GM23338 (cell line): Measurements from ENCODE around the gene CCDC175. TPM values are rescaled to one million over a fixed set of nuclear protein-coding genes. Genes with fewer than 3 reads are reported as not detected.
A peak's percentile ranks its signal among the peaks of the same experiment; 100 is the strongest.

Experiments used
- ATAC-seq: fragments of 200-7000 bp; cut with Tn5 transposase; 3 replicates; pipeline ENCODE4 v1.9.1; 2020
- DNase-seq: peaks from one replicate; pipeline ENCODE4 v3.0.0-alpha.2; 2015; ENCODE audit warnings: low spot score
- H2AFZ ChIP-seq: fragments of 200-600 bp; sonication (generic); 2 replicates; pipeline ENCODE4 v1.8.0; 2016; ENCODE audit warnings: antibody characterized with exemption, mild to moderate bottlenecking, moderate library complexity
- H3F3A ChIP-seq: fragments of 200-600 bp; sonication (generic); replicated peaks from 2 replicates; pipeline ENCODE4 v1.8.0; 2017; ENCODE audit warnings: antibody characterized with exemption, mixed run types, low read depth
- H3K27ac ChIP-seq: fragments of 200-600 bp; sonication (generic); 2 replicates; pipeline ENCODE4 v1.6.1; 2016; ENCODE audit warnings: low read depth
- H3K27me3 ChIP-seq: fragments of 200-600 bp; sonication (generic); 2 replicates; pipeline ENCODE4 v1.8.0; 2016; ENCODE audit warnings: mild to moderate bottlenecking, mixed run types, moderate library complexity; ENCODE audit not compliant: insufficient read depth
- H3K36me3 ChIP-seq: fragments of 200-600 bp; sonication (generic); 2 replicates; pipeline ENCODE4 v1.8.0; 2016; ENCODE audit warnings: mild to moderate bottlenecking; ENCODE audit not compliant: insufficient read depth
- H3K4me1 ChIP-seq: fragments of 200-600 bp; sonication (generic); 2 replicates; pipeline ENCODE4 v1.8.0; 2016; ENCODE audit warnings: mild to moderate bottlenecking, moderate library complexity; ENCODE audit not compliant: insufficient read depth
- H3K4me2 ChIP-seq: fragments of 200-600 bp; sonication (generic); 2 replicates; pipeline ENCODE4 v1.7.1; 2017; ENCODE audit warnings: mixed run types
- H3K4me3 ChIP-seq: fragments of 200-600 bp; sonication (generic); 2 replicates; pipeline ENCODE4 v1.6.1; 2016; ENCODE audit warnings: mixed run types
- H3K79me2 ChIP-seq: fragments of 200-600 bp; sonication (generic); replicated peaks from 2 replicates; pipeline ENCODE4 v1.8.0; 2017; ENCODE audit warnings: mild to moderate bottlenecking; ENCODE audit not compliant: insufficient read depth
- H3K9me2 ChIP-seq: fragments of 200-600 bp; sonication (generic); 2 replicates; pipeline ENCODE4 v1.8.0; 2017; ENCODE audit not compliant: insufficient read depth
- H4K20me1 ChIP-seq: fragments of 200-600 bp; sonication (generic); replicated peaks from 2 replicates; pipeline ENCODE4 v1.8.0; 2017; ENCODE audit warnings: mild to moderate bottlenecking; ENCODE audit not compliant: insufficient read depth
- H3K27ac Mint-ChIP-seq: 2 replicates; pipeline ENCODE4 v1.8.0; 2020; ENCODE audit warnings: inconsistent platforms, mild to moderate bottlenecking, moderate library complexity, mixed read lengths
- H3K27me3 Mint-ChIP-seq: 3 replicates; pipeline ENCODE4 v1.8.0; 2022; ENCODE audit warnings: low read depth, mild to moderate bottlenecking, moderate library complexity, mixed read lengths, inconsistent platforms; ENCODE audit not compliant: insufficient read depth, poor library complexity
- H3K36me3 Mint-ChIP-seq: 3 replicates; pipeline ENCODE4 v1.8.0; 2021; ENCODE audit warnings: low read depth, mild to moderate bottlenecking, inconsistent platforms, moderate library complexity, mixed read lengths
- H3K4me1 Mint-ChIP-seq: 3 replicates; pipeline ENCODE4 v1.8.0; 2020; ENCODE audit warnings: mild to moderate bottlenecking, inconsistent platforms, mixed read lengths
- H3K4me3 Mint-ChIP-seq: 3 replicates; pipeline ENCODE4 v1.8.0; 2021; ENCODE audit warnings: moderate library complexity, mild to moderate bottlenecking, inconsistent platforms, mixed read lengths
- H3K9me3 Mint-ChIP-seq: 3 replicates; pipeline ENCODE4 v1.8.0; 2020; ENCODE audit warnings: moderate library complexity, mild to moderate bottlenecking, inconsistent platforms, mixed read lengths
- CREB1 ChIP-seq: fragments of 250-450 bp; sonication (Bioruptor Pico); IDR thresholded peaks from 2 replicates; pipeline ENCODE4 v1.5.0; 2020; ENCODE audit warnings: low read depth, mild to moderate bottlenecking, moderate library complexity
- EZH2phosphoT487 ChIP-seq: fragments of 200-600 bp; sonication (generic); IDR thresholded peaks from one replicate; pipeline ENCODE4 v1.8.1; 2018; ENCODE audit warnings: antibody characterized with exemption; ENCODE audit not compliant: unreplicated experiment
- ZNF462 ChIP-seq: fragments of 250-450 bp; sonication (Bioruptor Pico); IDR thresholded peaks from 2 replicates; pipeline ENCODE4 v1.5.0; 2020; ENCODE audit warnings: mild to moderate bottlenecking, moderate library complexity
- polyA plus RNA-seq: library from polyadenylated mRNA; unstranded; fragments of >200 nt; fragmentation: Nextera tagmentation; extraction: Ambion mirVana; gene quantifications from 2 replicates; pipeline ENCODE4 v1.2.1, GENCODE V29; 2016
- total RNA-seq: library from RNA; depleted of rRNA; stranded (reverse); fragments of >200 nt; shearing (Covaris generic); gene quantifications from 2 replicates; pipeline ENCODE4 v1.2.3, GENCODE V29; 2014
- TF ChIP-seq, protein P1 (sequence below), 2 experiments: fragments of 200-600 bp in 1 of 2; sonication (generic) in 1 of 2; conservative IDR thresholded peaks; 2 replicates each; pipeline versions ENCODE4 v1.5.1 to v1.6.1; 2016 to 2017; ENCODE audit warnings: antibody characterized with exemption in 2 of 2, low read depth in 2 of 2, mild to moderate bottlenecking in 2 of 2, moderate library complexity in 1 of 2

The CCDC175 gene
- total and polyA plus RNA-seq, 2 experiments from 2014 or later, result 0.50 TPM; not detected in 1

DNA sequence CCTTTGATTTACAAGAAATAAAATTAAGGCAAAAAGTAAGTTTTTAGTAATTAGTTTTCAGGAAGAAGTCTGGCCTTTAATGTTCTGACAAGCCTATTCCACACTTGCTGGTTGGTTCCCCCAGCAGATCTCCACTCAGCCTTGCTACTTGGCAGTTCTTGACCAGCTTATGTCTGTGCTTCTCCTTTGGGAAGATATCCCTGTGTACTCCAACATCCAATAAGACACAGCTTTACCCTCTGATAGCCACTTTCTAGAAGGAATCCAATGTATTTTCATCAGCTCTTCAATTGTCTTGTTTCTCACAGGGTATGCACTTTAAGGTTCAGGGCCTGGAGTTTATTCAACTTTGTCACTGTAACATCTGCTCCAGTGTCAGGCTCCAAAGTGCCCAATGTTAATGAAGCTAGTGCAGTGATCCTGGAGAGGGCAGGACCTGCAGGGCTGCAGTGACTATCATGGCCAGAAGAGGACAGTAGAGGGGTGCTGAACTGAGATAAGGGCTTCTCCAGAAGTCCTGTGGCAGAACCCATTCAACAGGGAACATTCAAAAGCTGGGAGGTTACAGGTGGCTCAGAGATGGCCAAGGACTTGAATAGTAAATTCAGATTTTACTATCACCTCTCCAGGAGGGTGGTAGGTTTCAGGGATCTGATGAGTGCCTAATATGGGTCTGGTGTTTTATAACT, 69.4 kb downstream of the CCDC175 start:
- peaks cover 5% of the 10 kb centered on the region; the same call in 1 of the 2 replicates for H3K36me3 ChIP-seq
- no peaks in the 10 kb centered on the region for H3K4me1 ChIP-seq
- no peaks in the 10 kb centered on the region for H3F3A ChIP-seq
- DNase-seq (peak; percentile 90), ATAC-seq (peak; percentile 97)
- H3K27me3 ChIP-seq, result no peaks in the 10 kb centered on the region
- H3K79me2 ChIP-seq, result no peaks in the 10 kb centered on the region
- no peaks in the 10 kb centered on the region for H4K20me1 ChIP-seq
- TF ChIP-seq CREB1 (CRISPR knock-in tag), result no peak
- TF ChIP-seq ZNF462, result peak; percentile 49; the same call in 1 of the 2 replicates
- TF ChIP-seq, protein P1, sequence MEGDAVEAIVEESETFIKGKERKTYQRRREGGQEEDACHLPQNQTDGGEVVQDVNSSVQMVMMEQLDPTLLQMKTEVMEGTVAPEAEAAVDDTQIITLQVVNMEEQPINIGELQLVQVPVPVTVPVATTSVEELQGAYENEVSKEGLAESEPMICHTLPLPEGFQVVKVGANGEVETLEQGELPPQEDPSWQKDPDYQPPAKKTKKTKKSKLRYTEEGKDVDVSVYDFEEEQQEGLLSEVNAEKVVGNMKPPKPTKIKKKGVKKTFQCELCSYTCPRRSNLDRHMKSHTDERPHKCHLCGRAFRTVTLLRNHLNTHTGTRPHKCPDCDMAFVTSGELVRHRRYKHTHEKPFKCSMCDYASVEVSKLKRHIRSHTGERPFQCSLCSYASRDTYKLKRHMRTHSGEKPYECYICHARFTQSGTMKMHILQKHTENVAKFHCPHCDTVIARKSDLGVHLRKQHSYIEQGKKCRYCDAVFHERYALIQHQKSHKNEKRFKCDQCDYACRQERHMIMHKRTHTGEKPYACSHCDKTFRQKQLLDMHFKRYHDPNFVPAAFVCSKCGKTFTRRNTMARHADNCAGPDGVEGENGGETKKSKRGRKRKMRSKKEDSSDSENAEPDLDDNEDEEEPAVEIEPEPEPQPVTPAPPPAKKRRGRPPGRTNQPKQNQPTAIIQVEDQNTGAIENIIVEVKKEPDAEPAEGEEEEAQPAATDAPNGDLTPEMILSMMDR (conservative IDR thresholded peaks at IDR 0.05; ENCODE audit: low read depth in 2 of 2), result peak; percentile 94 to 96
- no peak for TF ChIP-seq EZH2phosphoT487
- peaks cover 9% of the 10 kb centered on the region; the same call in 2 of the 3 replicates for H3K4me1 Mint-ChIP-seq
- H2AFZ ChIP-seq, result no peak overlapping the region
- no peaks in the 10 kb centered on the region for H3K9me2 ChIP-seq
- no peak overlapping the region for H3K4me2 ChIP-seq
- H3K27ac ChIP-seq, result no peak overlapping the region
- H3K4me3 ChIP-seq, result no peak overlapping the region
- H3K36me3 Mint-ChIP-seq, result peaks cover 9% of the 10 kb centered on the region; the same call in 2 of the 3 replicates
- peaks cover 4% of the 10 kb centered on the region; the same call in 2 of the 3 replicates for H3K9me3 Mint-ChIP-seq
- no peak overlapping the region for H3K4me3 Mint-ChIP-seq
- H3K27ac Mint-ChIP-seq, result no peak overlapping the region
- no peaks in the 10 kb centered on the region for H3K27me3 Mint-ChIP-seq
